GM18505 (cell line): Measurements from ENCODE around the gene NCK1.

Source experiments
- ATAC-seq: cut with Tn5 transposase; IDR thresholded peaks from one replicate; pipeline ENCODE4 v1.9.1; 2021; ENCODE audit not compliant: unreplicated experiment
- POLR2A ChIP-seq: IDR thresholded peaks from 4 replicates; pipeline ENCODE4 v1.6.1; 2011; ENCODE audit warnings: borderline replicate concordance; ENCODE audit not compliant: insufficient read depth, insufficient read length; ENCODE audit errors: extremely low read depth

NCK1 gene

GRCh38 chr3:136931606-136932005 is 69.6 kb downstream of the NCK1 start:
- ATAC-seq = no peak
- no peak for TF ChIP-seq POLR2A

- ATAC-seq = no peak
- TF ChIP-seq POLR2A = no peak
These were observed 70.5 kb downstream of the NCK1 start for GRCh38 chr3:136932523-136932922.

GRCh38 chr3:136932978-136933772 is 71.2 kb downstream of the NCK1 start:
- no peak for TF ChIP-seq POLR2A
- no peak for ATAC-seq

GRCh38 chr3:136937175-136937574 is 75.2 kb downstream of the NCK1 start:
- ATAC-seq = no peak
- no peak for TF ChIP-seq POLR2A

- ATAC-seq = no peak
- no peak for TF ChIP-seq POLR2A
These were observed 75.8 kb downstream of the NCK1 start for GRCh38 chr3:136937851-136938250.

GRCh38 chr3:136938334-136938733 is 76.3 kb downstream of the NCK1 start:
- no peak for TF ChIP-seq POLR2A
- no peak for ATAC-seq

GRCh38 chr3:136939489-136939888 is 77.5 kb downstream of the NCK1 start:
- TF ChIP-seq POLR2A = no peak
- no peak for ATAC-seq

- no peak for TF ChIP-seq POLR2A
- ATAC-seq = no peak
These were observed 80.8 kb downstream of the NCK1 start for GRCh38 chr3:136942803-136943202.

- ATAC-seq = no peak
- no peak for TF ChIP-seq POLR2A
These were observed 81.4 kb downstream of the NCK1 start for GRCh38 chr3:136943436-136943835.

- TF ChIP-seq POLR2A = no peak
- ATAC-seq = no peak
These were observed 85.0 kb downstream of the NCK1 start for GRCh38 chr3:136946978-136947377.

- no peak for TF ChIP-seq POLR2A
These were observed 85.5 kb downstream of the NCK1 start for GRCh38 chr3:136947477-136947876.

GRCh38 chr3:136949146-136949545 is 87.1 kb downstream of the NCK1 start:
- no peak for ATAC-seq
- TF ChIP-seq POLR2A = no peak

More at GRCh38 chr3:136947477-136947876, 85.5 kb downstream of the NCK1 start:
- no peak for ATAC-seq

- TF ChIP-seq POLR2A = no peak
- ATAC-seq = no peak
These were observed 87.7 kb downstream of the NCK1 start for GRCh38 chr3:136949708-136950107.

- TF ChIP-seq POLR2A = no peak
- ATAC-seq = no peak
These were observed 88.6 kb downstream of the NCK1 start for GRCh38 chr3:136950623-136951022.
